Upper lobe of left lung (tissue), 6 donors: Measurements from ENCODE around the gene PUM1. TPM values are rescaled to one million over a fixed set of nuclear protein-coding genes. Genes with fewer than 3 reads are reported as not detected.

Experiments
- ATAC-seq, 2 donors: fragments of 200-7000 bp; cut with Tn5 transposase; one replicate each; pipeline ENCODE4 v1.9.1; 2022; ENCODE audit warnings: mild to moderate bottlenecking in 2 of 2, moderate library complexity in 2 of 2; ENCODE audit not compliant: low FRiP score in 2 of 2
- DNase-seq, 2 donors: peaks; one replicate each; pipeline ENCODE4 v3.0.0-alpha.2; 2019 to 2020
- H3K27ac ChIP-seq, 4 donors: fragments of 200-600 bp; sonication (generic); one replicate each; pipeline ENCODE4 v1.5.1; 2016 to 2019
- H3K27me3 ChIP-seq, 4 donors: fragments of 200-600 bp; sonication (generic); one replicate each; pipeline ENCODE4 v1.5.1; 2017 to 2019
- H3K36me3 ChIP-seq, 4 donors: fragments of 200-600 bp; sonication (generic); one replicate each; pipeline ENCODE4 v1.5.1; 2016 to 2019
- H3K4me1 ChIP-seq, 4 donors: fragments of 200-600 bp; sonication (generic); one replicate each; pipeline ENCODE4 v1.5.1; 2018 to 2019
- H3K4me3 ChIP-seq, 4 donors: fragments of 200-600 bp; sonication (generic); one replicate each; pipeline ENCODE4 v1.5.1; 2017 to 2019; ENCODE audit warnings: mild to moderate bottlenecking in 2 of 4, moderate library complexity in 1 of 4
- H3K9me3 ChIP-seq, 4 donors: fragments of 200-600 bp; sonication (generic); one replicate each; pipeline ENCODE4 v1.5.1; 2018 to 2019
- CTCF ChIP-seq, 6 experiments: fragments of 450-650 bp in 4 of 6; fragments of 200-600 bp in 2 of 6; sonication (generic) in 2 of 6; IDR thresholded peaks; one replicate each; pipeline ENCODE4 v1.5.1; 2016 to 2019; ENCODE audit warnings: antibody characterized with exemption in 6 of 6
- EP300 ChIP-seq, 4 donors: sonication (generic); formaldehyde crosslinking; IDR thresholded peaks; one replicate each; pipeline ENCODE4 v1.5.1; 2017; ENCODE audit warnings: antibody characterized with exemption in 4 of 4, control low read depth in 2 of 4
- POLR2A ChIP-seq, 4 donors: fragments of 450-650 bp; IDR thresholded peaks; one replicate each; pipeline ENCODE4 v1.5.1; 2016 to 2017; ENCODE audit warnings: antibody characterized with exemption in 4 of 4, mild to moderate bottlenecking in 2 of 4
- POLR2AphosphoS5 ChIP-seq, 2 donors: sonication (generic); formaldehyde crosslinking; IDR thresholded peaks; one replicate each; pipeline ENCODE4 v1.5.1; 2017; ENCODE audit warnings: antibody characterized with exemption in 2 of 2
- WGBS, 2 donors: methylation state at CpG; one replicate each; pipeline ENCODE4 v1.1.5; 2017 to 2018; 5-methylcytosine and 5-hydroxymethylcytosine counted together
- total RNA-seq, 6 donors: library from RNA; depleted of rRNA in 4 of 6; stranded (reverse); fragments of >200 nt in 4 of 6; gene quantifications; one replicate each; pipeline versions ENCODE4 v1.1.0 to v1.2.1, GENCODE V29; 2016 to 2021
- donor health status: DM: no; HTN: no; CAD: no; lungs with moderate emphysema.
- donor health status: DM: no; HTN: yes; CAD: no; lungs with severe emphysema.

The PUM1 gene
- total RNA-seq, 6 donors from 2014 or later: 85.7 to 124 (median 99.8) TPM

- H3K4me1 ChIP-seq: no peaks in the 10 kb centered on the region
- no peaks in the 10 kb centered on the region for H3K27me3 ChIP-seq
- DNase-seq (no peak), ATAC-seq (no peak)
- peaks cover 6 to 18% (median 9%) of the 10 kb centered on the region in 4 donors for H3K36me3 ChIP-seq
- WGBS, 2 donors: 87% methylated on average over 3 of the region's 3 CpGs
- no peak overlapping the region for H3K4me3 ChIP-seq
- H3K27ac ChIP-seq: no peak overlapping the region
- H3K9me3 ChIP-seq: no peaks in the 10 kb centered on the region
- no peak for TF ChIP-seq EP300 (IDR thresholded peaks at IDR 0.05)
- no peak for TF ChIP-seq POLR2AphosphoS5 (IDR thresholded peaks at IDR 0.05)
- TF ChIP-seq CTCF (IDR thresholded peaks at IDR 0.05): no peak
- TF ChIP-seq POLR2A (IDR thresholded peaks at IDR 0.05): no peak
Measured at GRCh38 chr1:30927448-30927847, 138.1 kb downstream of the PUM1 start.

GRCh38 chr1:30923597-30923996 is 141.9 kb downstream of the PUM1 start:
- no peak for DNase-seq
- no peak overlapping the region for H3K4me3 ChIP-seq
- TF ChIP-seq EP300 (IDR thresholded peaks at IDR 0.05) (no peak), POLR2A (IDR thresholded peaks at IDR 0.05) (no peak), CTCF (IDR thresholded peaks at IDR 0.05) (no peak), POLR2AphosphoS5 (IDR thresholded peaks at IDR 0.05) (no peak)
- ATAC-seq: no peak
- WGBS, 2 donors: 87 to 94% methylated on average over 1 of the region's 1 CpG
- no peaks in the 10 kb centered on the region for H3K36me3 ChIP-seq
- peaks cover 0 to 3% (median 1%) of the 10 kb centered on the region in 4 donors for H3K4me1 ChIP-seq
- no peaks in the 10 kb centered on the region for H3K27me3 ChIP-seq
- no peaks in the 10 kb centered on the region for H3K9me3 ChIP-seq
- H3K27ac ChIP-seq: no peak overlapping the region

- DNase-seq: peak in 1 of 2 donors; percentile 17
- no peak for TF ChIP-seq POLR2AphosphoS5 (IDR thresholded peaks at IDR 0.05)
- no peak for TF ChIP-seq POLR2A (IDR thresholded peaks at IDR 0.05)
- no peak for TF ChIP-seq CTCF (IDR thresholded peaks at IDR 0.05)
- TF ChIP-seq EP300 (IDR thresholded peaks at IDR 0.05): no peak
- H3K4me1 ChIP-seq: peaks cover 0 to 3% (median 1%) of the 10 kb centered on the region in 4 donors
- H3K4me3 ChIP-seq: no peak overlapping the region
- no peak for ATAC-seq
- WGBS, 2 donors: 73 to 90% methylated on average over 7 of the region's 7 CpGs
- H3K27ac ChIP-seq: no peak overlapping the region
- H3K36me3 ChIP-seq: no peaks in the 10 kb centered on the region
- H3K9me3 ChIP-seq: no peaks in the 10 kb centered on the region
- H3K27me3 ChIP-seq: no peaks in the 10 kb centered on the region
Measured at GRCh38 chr1:30920827-30921226, 144.7 kb downstream of the PUM1 start.

- Histone ChIP-seq H3K36me3 (no peaks in the 10 kb centered on the region), H3K27me3 (no peaks in the 10 kb centered on the region), H3K4me3 (no peak overlapping the region), H3K9me3 (no peaks in the 10 kb centered on the region), H3K4me1 (peaks cover 0 to 3% (median 1%) of the 10 kb centered on the region in 4 donors), H3K27ac (peak overlapping the region in 1 of 4 donors; percentile 3)
- TF ChIP-seq POLR2A (IDR thresholded peaks at IDR 0.05) (peak in 1 of 4 donors; percentile 13), EP300 (IDR thresholded peaks at IDR 0.05) (no peak)
- peak in 1 of 2 donors; percentile 36 for DNase-seq
- ATAC-seq: peak; percentile 19 to 54
- 57 to 63% methylated on average over 10 of the region's 10 CpGs for WGBS, 2 donors
Measured at GRCh38 chr1:30919025-30919881, 146.3 kb downstream of the PUM1 start.

- Histone ChIP-seq H3K27ac (no peak overlapping the region), H3K4me1 (peaks cover 3 to 11% (median 6%) of the 10 kb centered on the region in 4 donors), H3K36me3 (no peaks in the 10 kb centered on the region), H3K27me3 (no peaks in the 10 kb centered on the region), H3K4me3 (no peak overlapping the region), H3K9me3 (no peaks in the 10 kb centered on the region)
- no peak for ATAC-seq
- DNase-seq: peak in 1 of 2 donors; percentile 4
- TF ChIP-seq CTCF (IDR thresholded peaks at IDR 0.05) (no peak), EP300 (IDR thresholded peaks at IDR 0.05) (no peak), POLR2A (IDR thresholded peaks at IDR 0.05) (no peak), POLR2AphosphoS5 (IDR thresholded peaks at IDR 0.05) (no peak)
- 85 to 86% methylated on average over 12 of the region's 12 CpGs for whole genome bisulfite sequencing, 2 donors
Measured at GRCh38 chr1:30916296-30916695, 149.2 kb downstream of the PUM1 start.
